NCI-H2171 treated with DMSO at 0.1 percent for 48 hours (cell line): ENCODE data around the gene G2E3.
"Not testable (repeated sequence)": the region's sequence is repeated elsewhere in the genome, so short reads cannot be mapped to it uniquely, and the experiment has no call there.

ENCODE experiments used
- DNase-seq: peaks from one replicate; lab custom pipeline; 2025; lab: John Stamatoyannopoulos, UW

G2E3 gene

DNA sequence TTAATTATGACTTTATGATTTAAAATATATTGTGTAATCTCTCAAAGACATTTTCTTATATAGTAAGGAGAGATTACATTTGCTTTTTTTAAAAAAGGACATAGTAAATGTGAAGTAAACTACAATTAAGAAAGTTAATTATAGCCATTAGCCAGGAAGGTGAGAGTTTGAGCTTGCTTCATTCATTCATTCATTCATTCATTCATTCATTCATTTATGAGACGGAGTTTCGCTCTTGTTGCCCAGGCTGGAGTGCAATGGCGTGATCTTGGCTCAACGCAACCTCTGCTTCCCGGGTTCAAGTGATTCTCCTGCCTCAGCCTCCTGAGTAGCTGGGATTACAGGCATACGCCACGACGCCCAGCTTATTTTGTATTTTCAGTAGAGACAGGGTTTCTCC is 45.7 kb downstream of the G2E3 start:
- DNase-seq, result not testable (repeated sequence)

DNA sequence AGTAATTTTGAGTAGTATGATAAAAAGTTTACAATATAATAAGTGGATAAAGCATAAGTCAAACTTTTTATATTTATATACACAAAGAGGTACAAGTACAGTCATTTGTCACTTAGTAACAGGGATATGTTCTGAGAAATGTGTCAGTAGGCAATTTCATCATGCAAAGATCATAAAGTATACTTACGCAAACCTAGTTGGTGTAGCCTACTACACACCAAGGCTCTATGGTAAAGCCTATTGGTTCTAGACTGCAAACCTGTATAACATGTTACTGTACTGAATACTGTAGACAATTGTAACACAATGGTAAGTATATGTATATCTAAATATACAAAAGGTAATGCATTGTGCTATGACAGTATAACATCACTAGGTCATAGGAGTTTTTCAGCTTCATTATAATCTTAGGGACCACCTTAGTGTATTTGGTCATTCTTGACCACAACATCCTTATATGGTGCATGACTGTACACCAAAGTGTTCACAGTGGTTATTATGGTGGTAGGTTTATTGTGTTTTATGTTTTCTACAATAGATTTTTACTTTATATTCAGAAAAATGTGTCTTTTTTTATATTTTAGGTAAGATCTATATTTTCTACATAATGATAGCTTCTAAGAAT is 48.3 kb downstream of the G2E3 start:
- DNase-seq, result no peak

DNA sequence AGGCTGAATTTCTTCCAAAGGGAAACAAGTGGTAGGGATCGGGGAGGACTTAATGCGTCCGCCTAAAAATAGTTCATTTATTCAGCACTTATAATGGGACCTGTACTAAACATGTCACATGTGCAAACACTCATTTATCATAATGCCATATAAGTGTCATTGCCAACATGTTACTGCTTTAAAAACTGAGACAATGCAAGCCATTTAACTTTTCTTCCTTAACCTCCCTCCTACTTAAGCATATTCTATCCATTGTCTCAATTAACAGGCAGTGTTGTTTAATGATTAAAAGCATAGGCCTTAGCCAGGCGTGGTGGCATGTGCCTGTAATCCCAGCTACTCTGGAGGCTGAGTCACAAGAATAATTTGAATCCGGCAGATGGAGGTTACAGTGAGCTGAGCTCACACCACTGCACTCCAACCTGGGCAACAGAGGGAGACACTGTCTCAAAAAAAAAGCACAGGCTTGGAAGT is 49.6 kb downstream of the G2E3 start:
- peak; percentile 35 for DNase-seq

DNA sequence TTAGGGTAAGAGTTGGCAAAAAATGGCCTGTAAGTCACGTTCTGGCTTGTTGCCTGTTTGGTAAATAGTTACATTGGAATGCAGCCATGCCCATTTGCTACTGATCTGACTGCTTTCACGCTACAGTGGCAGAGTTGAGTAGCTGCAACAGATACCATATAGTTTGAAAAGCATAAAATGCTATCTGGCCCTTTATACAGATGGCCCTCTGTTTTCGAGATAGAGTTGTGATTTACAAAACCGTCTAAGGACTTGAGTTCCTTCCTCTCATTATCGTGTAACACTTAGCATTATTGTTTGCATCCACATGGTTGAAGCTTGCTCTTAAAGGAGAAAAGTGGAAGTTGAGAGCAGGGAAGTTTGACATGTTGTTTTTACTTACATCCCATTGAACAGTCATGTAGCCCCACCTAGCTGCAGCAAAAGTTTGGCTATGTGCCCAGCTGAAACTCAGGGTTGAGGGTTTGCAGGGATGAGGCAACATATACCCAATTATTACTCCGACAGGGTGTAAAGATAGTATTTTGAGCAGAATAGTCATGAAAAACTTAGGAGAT is 51.9 kb downstream of the G2E3 start:
- DNase-seq, result peak; percentile 91

DNA sequence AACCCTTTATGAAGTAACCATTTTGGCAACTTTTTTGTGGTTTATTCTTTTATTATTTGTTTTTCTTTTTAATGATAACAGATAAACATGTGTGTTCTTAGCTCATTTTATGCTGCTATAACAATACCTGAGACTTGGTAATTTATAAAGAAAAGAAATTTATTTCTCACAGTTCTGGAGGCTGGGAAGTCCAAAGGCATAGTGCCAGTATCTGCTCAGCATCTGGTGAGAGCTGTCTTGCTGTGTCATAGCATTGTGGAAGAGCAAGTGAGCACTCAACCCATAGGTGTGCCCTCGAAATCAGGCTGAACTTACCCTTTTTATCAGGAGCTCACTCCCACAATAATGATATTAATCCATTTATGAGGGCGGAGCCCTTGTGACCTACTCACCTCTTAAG is 55.2 kb downstream of the G2E3 start:
- DNase-seq, result no peak

DNA sequence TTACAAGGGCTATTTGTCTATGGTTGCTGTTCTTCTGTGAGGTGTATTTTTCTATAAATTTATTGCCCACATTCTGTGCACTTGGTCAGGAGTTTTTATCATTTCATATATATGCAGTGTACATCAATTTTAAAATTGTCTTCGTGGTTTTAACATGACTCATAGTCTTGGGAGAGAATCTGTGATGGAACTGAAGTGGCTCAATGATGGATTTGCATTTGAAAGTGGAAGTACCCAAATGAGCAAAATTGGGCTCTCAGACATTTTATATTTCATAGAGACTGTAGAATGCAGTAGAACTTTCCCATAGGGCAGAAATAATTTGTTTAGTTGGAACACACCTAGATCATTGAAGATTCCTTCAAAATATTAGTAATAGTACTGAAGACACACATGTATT is 61.2 kb downstream of the G2E3 start:
- DNase-seq, result no peak

DNA sequence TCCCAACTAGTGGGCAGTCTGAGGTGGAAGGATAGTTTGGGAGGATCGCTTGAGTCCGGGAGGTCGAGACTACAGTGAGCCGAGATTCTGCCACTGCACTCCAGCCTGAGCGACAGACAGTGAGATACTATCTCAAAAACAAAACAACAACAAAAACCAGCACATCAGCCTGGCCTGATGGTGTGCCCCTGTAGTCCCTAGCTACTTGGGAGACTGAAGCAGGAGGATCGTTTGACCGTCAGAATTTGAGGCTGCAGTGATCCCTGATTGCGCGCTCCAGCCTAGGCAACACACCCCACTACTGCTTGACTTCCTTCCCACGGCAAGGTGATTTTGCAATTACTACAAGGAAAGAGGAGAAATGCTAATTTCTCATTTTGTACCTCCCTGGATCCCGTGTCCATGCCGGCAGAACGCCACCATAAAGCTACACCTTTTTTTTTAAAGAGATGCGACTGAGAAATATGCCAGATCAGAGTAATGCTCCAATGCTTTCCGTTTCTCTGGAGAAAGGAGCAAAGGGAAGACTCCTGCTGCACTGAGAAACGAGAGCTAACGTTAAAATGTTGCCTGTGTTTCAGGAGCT is 62.5 kb downstream of the G2E3 start:
- peak; percentile 75 for DNase-seq

DNA sequence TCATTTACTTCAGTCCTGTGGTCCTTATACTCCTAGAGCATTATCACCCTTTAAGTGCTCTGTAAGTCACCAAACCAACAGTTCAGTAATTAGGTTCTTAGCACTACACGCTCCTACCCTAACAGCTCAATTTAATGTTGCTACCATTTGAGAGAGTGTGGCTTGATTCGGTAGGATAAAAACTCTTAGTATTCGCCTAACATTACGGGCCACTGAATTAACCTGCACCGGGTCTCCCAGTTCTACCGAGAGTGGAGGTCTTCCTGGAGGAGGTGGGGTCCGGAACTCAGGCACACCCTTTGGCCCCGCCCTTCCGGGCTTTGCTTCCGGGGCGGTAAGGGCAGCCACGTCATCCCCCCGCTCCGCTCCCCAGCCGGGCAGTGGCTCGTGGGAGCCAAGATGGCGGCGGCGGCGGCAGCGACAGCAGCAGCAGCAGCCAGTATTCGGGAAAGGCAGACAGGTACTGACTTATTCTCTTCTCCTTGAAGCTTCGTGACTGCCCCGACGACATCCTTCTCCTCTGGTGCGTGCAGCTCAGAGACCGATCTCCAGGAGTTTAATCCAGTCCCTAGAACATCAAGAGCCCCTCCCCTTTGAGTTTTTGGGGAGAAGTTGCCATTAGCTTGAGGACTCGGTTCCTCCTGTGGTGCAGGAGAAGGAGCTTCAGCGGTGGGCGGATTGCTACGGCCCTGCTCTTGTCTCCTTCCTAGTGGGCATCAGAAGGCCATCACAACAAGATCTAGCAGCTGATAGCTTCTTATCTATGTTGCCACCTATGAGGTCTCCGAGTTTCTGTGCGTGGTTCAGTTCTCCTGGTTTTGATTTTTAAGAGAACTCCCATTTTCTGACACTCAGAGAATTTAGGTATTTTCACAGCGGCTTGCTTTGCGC is 63.2 kb downstream of the G2E3 start, which contains the start of gene SCFD1:
Gene SCFD1 (plus strand): TSS at position 380 of the 891 bp plus-strand sequence. CDS start 20 bp downstream, at position 400.
- peak; percentile 97 for DNase-seq

DNA sequence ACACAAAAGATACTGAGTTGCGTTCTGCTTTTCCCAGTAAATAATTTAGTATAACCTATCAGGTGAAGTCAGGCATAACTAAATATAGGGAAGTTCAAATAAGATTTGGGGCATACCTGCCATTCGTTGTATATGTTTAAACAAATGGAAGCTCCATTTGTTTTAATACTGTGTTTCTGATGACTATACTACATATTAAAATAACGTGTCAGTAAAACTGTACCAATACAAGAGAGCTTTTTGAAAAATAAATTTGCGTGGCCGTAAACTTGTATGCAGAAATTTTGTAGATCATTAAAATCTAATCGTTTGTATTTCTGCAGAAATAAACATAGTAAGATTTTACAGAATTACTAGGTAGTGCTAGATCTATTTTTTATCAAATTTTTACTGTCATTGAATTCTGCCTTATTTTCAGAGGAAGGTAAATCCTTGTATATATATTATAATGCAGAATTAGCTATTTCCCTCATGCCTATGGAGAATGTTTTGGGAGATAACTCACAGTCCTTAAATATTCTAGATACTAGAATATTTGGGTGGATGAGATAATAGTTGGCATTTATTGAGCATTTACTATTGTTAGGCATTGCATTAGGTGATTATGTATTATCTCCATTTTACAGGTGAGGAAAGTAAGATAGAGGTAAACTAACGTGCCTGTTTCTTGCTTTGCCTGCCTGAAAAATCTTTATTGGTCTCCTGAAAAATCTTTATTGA is 64.6 kb downstream of the G2E3 start:
- DNase-seq, result no peak

DNA sequence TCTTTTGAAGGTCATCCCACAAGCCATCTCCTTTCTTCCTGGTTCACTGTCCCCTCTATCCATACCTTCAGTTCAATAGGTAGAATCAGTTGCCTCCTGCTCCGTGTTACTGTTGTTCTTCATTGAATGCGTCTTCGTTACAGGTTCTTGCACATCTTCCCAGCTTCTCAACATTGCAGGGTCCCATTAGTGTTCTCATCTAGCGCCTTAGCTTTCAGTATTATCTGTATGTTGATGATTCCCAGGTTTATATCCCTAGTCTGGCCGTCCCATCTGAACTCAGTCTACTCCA is 65.1 kb downstream of the G2E3 start:
- DNase-seq, result no peak

DNA sequence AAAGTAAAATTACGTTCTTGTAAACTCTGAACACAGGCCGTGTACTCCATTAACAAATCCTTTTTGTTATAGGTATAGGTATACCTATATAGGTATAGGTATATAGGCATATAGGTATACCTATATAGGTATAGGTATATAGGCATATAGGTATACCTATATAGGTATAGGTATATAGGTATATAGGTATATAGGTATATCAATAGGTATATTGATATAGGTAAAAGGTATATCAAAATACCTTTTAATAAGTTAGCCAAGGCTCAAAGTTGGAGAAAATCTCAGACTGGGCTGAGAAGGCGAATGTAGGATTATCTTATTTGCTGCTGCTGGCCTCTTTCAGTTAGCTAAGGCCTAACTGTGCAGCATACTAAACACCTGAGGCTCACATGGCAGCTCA is 66.6 kb downstream of the G2E3 start:
- DNase-seq, result no peak

DNA sequence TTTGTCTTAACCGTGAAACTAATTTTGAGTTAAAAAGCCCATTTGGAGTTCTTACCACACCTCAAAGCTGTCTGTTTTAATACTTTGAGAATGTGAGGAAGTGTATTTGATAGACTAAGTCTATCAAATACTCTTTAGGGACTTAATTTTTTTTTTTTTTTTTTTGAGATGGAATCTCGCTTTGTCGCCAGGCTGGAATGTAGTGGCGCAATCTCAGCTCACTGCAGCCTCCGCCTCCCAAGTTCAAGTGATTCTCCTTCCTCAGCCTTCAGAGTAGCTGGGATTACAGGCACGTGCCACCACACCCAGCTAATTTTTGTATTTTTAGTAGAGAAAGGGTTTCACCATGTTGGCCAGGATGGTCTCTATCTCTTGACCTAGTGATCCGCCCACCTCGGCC is 70.5 kb downstream of the G2E3 start:
- DNase-seq, result not testable (repeated sequence)

DNA sequence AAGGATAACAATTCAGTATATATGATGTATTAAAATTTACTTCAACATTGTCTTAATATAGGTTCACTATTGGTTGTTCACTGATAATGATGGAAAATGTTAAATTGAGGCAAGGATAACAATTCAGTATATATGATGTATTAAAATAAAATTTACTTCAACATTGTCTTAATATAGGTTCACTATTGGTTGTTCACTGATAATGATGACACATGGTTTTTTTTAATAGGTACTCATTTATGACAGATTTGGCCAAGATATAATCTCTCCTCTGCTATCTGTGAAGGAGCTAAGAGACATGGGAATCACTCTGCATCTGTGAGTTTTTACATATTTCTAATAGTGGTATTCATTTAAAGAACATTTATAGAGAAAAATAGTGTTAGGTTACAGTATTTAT is 71.3 kb downstream of the G2E3 start:
- no peak for DNase-seq

DNA sequence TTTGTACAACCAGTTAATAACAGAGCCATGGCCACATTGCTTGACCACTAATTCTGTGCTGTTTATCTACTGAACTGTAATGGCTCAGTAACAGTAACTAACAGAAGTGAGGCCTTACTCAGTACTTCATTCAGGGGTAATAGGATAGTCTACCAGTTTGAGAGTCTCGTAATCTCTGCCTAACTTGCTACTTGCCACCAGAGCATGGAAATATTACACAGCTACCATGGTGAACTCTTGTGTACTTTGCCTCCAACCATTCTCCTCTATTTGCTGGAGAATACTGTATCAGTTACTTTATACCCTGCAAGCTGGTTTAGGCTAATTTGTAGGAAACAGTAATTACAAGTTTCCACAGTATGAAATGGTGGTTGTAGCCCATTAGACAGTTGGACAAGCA is 73.8 kb downstream of the G2E3 start:
- DNase-seq, result no peak

DNA sequence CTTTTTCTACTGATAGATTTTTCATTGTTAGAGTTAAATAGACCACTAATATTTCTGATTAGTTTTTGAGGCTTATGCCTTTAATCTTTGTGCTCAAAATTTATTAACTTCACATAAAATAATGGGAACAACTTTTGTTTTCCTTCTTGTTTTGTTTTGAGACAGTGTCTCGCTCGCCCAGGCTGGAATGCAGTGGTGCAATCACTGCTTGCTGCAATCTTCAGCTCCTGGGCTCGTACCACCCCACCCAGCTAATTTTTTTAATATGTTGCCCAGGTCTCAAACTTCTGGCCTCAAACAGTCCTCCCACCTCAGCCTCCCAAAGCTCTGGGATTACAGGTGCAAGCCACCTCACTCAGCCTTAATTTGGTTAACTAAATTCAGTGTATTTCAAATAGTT is 80.0 kb downstream of the G2E3 start:
- DNase-seq, result no peak

DNA sequence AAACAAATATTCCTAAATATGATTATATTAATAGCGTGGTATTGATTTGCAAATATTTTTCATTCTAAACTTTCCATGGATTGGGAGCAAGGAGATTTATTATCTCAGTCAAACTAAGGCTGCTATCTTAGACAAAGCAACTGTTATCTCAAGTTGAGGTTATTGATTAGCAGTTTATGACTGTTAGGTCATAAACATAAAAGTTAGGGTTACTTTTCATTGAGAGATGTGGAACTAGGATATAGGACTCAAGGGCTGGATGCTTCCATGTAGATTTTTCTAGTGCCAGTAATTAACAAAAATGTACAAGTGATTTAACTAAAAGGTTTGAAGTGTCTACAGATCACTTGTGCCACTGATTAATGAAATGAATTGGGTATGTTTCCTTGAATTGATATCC is 82.2 kb downstream of the G2E3 start:
- DNase-seq, result no peak

DNA sequence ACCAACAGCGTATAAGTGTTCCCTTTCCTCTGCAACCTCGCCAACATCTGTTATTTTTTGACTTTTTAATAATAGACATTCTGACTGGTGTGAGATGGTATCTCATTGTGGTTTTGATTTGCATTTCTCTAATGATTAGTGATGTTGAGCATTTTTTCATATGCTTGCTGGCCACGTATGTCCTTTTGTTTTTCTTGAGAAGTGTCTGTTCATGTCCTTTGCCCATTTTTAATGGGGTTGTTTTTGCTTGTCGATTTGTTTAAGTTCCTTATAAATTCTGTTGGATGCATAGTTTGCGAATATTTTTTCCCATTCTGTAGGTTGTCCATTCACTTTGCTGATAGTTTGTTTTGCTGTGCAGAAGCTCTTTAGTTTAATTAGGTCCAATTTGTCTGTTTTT is 85.5 kb downstream of the G2E3 start:
- DNase-seq, result not testable (repeated sequence)

DNA sequence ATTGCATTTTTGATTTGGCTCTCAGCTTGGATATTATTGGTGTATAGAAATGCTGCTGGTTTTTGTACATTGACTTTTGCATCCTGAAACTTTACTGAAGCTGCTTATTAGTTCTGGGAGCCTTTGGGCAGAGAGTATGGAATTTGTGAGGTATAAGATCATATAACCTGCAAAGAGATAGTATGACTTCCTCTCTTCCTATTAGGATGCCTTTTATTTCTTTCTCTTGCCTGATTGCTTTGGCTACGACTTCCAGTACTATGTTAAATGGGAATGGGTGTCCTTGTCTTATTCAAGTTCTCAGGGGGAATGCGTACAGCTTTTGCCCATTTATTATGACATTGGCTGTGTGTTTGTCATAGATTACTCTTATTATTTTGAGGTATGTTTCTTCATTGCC is 86.6 kb downstream of the G2E3 start:
- no peak for DNase-seq

DNA sequence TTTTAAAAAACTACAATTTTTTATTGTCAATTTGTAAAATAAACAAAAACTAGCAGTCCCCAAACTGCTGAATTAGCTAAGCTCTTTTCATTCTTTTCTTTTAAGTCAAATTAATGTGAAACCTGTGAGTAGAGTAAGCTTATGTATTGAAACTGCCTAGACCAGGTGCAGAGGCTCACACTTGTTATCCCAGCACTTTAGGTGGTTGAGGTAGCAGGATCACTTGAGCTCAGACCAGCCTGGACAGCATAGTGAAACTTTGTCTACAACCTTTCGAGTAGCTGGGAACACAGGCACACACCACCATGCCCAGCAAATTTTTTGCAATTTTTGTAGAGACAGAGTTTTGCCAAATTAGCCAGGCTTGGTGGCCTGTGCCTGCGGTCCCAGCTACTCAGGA is 89.5 kb downstream of the G2E3 start:
- DNase-seq, result no peak

DNA sequence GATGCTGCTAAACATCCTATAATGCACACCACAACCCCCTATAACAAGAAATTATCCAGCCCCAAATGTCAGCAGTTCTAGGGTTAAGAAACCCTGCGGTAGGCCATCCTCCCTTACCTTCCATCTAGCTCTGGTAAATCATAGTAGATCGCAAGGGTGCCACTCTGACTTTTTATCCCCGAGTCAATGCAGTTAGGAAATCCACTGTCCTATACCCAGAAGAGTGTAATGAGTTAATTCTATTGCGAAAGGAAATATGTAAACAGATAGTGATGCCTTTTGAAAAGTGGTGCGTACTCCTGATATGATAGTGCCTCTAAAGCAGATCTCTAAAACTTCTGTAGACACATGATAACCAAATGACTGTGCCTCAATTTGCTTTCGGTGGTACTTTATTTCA is 93.0 kb downstream of the G2E3 start:
- DNase-seq, result no peak

DNA sequence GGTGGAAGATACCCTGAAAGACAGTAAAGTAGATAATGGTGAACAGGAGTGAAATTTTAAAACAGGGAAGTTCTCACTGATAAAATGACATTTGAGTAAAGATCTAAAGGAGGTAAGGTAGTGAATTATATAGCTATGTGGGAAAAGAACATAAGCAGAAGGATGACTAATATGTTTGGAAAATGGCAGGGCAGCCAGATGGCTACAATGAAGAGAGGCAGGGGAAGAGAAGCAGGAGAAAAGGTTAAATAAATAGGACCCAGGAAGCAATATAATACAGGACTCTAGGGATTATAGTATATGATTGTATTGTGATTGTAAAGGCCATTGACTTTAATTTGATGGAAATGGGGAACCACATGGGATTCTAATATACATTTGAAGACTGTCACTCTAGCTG is 96.2 kb downstream of the G2E3 start:
- no peak for DNase-seq

DNA sequence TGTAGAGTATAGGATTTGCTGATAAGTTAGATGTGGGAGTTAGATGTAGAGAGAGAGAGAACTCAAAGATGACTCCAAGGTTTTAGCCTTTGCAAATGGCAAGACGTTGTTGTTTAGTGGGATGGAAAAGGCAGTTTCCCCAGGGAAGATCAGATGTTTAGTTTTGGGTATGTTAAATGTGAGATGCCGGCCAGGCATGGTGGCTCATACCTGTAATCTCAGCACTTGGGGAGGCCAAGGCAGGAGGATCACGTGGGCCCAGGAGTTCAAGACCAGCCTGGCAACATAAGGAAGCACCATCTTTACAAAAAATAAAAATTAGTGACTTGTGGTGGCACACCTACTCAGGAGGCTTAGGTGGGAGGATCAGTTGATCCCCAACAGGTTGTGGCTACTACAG is 96.7 kb downstream of the G2E3 start:
- DNase-seq, result no peak
